Osteoblast (primary cell): ENCODE measurements around the gene CARD11. TPM values are rescaled to one million over a fixed set of nuclear protein-coding genes. Genes with fewer than 3 reads are reported as not detected.

Experiments
- DNase-seq: peaks from one replicate; pipeline ENCODE4 v3.0.0; 2011; ENCODE audit warnings: low spot score, mixed read lengths; ENCODE audit not compliant: insufficient read length; ENCODE audit errors: missing footprints
- H2AFZ ChIP-seq: 2 replicates; pipeline ENCODE4 v1.6.0; 2011; ENCODE audit warnings: mild to moderate bottlenecking, low read length
- H3K27ac ChIP-seq: 2 replicates; pipeline ENCODE4 v1.5.1; 2011; ENCODE audit warnings: mild to moderate bottlenecking, low read depth, low read length, moderate library complexity
- H3K27me3 ChIP-seq: 2 replicates; pipeline ENCODE4 v1.6.0; 2012; ENCODE audit warnings: mild to moderate bottlenecking, control low read depth, inconsistent platforms, low read length, moderate library complexity; ENCODE audit not compliant: insufficient read depth
- H3K36me3 ChIP-seq: 2 replicates; pipeline ENCODE4 v1.5.1; 2011; ENCODE audit warnings: mild to moderate bottlenecking, low read length, control low read depth, moderate library complexity; ENCODE audit not compliant: insufficient read depth
- H3K4me1 ChIP-seq: 2 replicates; pipeline ENCODE4 v1.5.1; 2011; ENCODE audit warnings: mild to moderate bottlenecking, low read length, control low read depth, moderate library complexity; ENCODE audit not compliant: insufficient read depth
- H3K4me2 ChIP-seq: 2 replicates; pipeline ENCODE4 v1.6.0; 2011; ENCODE audit warnings: mild to moderate bottlenecking, low read length; ENCODE audit not compliant: insufficient read depth
- H3K4me3 ChIP-seq: fragments of 200-600 bp; sonication (generic); 3 replicates; pipeline ENCODE4 v1.5.1; 2012; ENCODE audit warnings: mild to moderate bottlenecking, low read length, inconsistent platforms; ENCODE audit not compliant: insufficient read depth
- H3K79me2 ChIP-seq: 2 replicates; pipeline ENCODE4 v1.6.0; 2012; ENCODE audit warnings: mild to moderate bottlenecking, low read length, control low read depth, inconsistent platforms; ENCODE audit not compliant: insufficient read depth
- H3K9me3 ChIP-seq: 2 replicates; pipeline ENCODE4 v1.5.1; 2011; ENCODE audit warnings: low read depth, low read length, control low read depth
- H4K20me1 ChIP-seq: 2 replicates; pipeline ENCODE4 v1.6.0; 2012; ENCODE audit warnings: mild to moderate bottlenecking, low read length, control low read depth; ENCODE audit not compliant: insufficient read depth
- CTCF ChIP-seq: IDR thresholded peaks from 2 replicates; pipeline ENCODE4 v1.5.1; 2011; ENCODE audit warnings: mild to moderate bottlenecking, low read depth, low read length, moderate library complexity; ENCODE audit errors: extremely low read depth
- total RNA-seq: library from RNA; depleted of rRNA; stranded (reverse); fragments of >200 nt; gene quantifications from 2 replicates; pipeline ENCODE4 v1.2.3, GENCODE V29; 2012

CARD11 gene
- total RNA-seq, 1 donor = not detected

GRCh38 chr7:3080106-3080505 lies 36.4 kb upstream of the CARD11 start:
- H3K4me3 ChIP-seq = no peak overlapping the region
- H3K36me3 ChIP-seq = no peaks in the 10 kb centered on the region
- no peak for DNase-seq
- H3K9me3 ChIP-seq = no peaks in the 10 kb centered on the region
- no peak overlapping the region for H2AFZ ChIP-seq
- no peak overlapping the region for H3K4me2 ChIP-seq
- H3K27me3 ChIP-seq = no peaks in the 10 kb centered on the region
- TF ChIP-seq CTCF = no peak
- H3K79me2 ChIP-seq = no peaks in the 10 kb centered on the region
- no peaks in the 10 kb centered on the region for H4K20me1 ChIP-seq
- no peaks in the 10 kb centered on the region for H3K4me1 ChIP-seq
- H3K27ac ChIP-seq = no peak overlapping the region

- no peaks in the 10 kb centered on the region for H4K20me1 ChIP-seq
- H3K4me3 ChIP-seq = no peak overlapping the region
- no peaks in the 10 kb centered on the region for H3K79me2 ChIP-seq
- H3K27me3 ChIP-seq = no peaks in the 10 kb centered on the region
- no peaks in the 10 kb centered on the region for H3K4me1 ChIP-seq
- no peak overlapping the region for H3K4me2 ChIP-seq
- H3K9me3 ChIP-seq = no peaks in the 10 kb centered on the region
- no peak overlapping the region for H3K27ac ChIP-seq
- no peak for DNase-seq
- no peak for TF ChIP-seq CTCF
- H2AFZ ChIP-seq = no peak overlapping the region
- H3K36me3 ChIP-seq = no peaks in the 10 kb centered on the region
Measured at GRCh38 chr7:3078514-3078913, 34.8 kb upstream of the CARD11 start.

GRCh38 chr7:3076700-3077099 lies 33.0 kb upstream of the CARD11 start:
- Histone ChIP-seq H3K4me2 (no peak overlapping the region), H3K9me3 (no peaks in the 10 kb centered on the region), H2AFZ (no peak overlapping the region), H3K4me1 (no peaks in the 10 kb centered on the region), H3K27ac (no peak overlapping the region), H3K36me3 (no peaks in the 10 kb centered on the region), H3K79me2 (no peaks in the 10 kb centered on the region), H3K4me3 (no peak overlapping the region), H3K27me3 (no peaks in the 10 kb centered on the region), H4K20me1 (no peaks in the 10 kb centered on the region)
- no peak for DNase-seq
- TF ChIP-seq CTCF = no peak

GRCh38 chr7:3076163-3076562 lies 32.5 kb upstream of the CARD11 start:
- no peaks in the 10 kb centered on the region for H3K36me3 ChIP-seq
- H3K27me3 ChIP-seq = no peaks in the 10 kb centered on the region
- DNase-seq = no peak
- H3K4me3 ChIP-seq = no peak overlapping the region
- H3K79me2 ChIP-seq = no peaks in the 10 kb centered on the region
- TF ChIP-seq CTCF = no peak
- H2AFZ ChIP-seq = no peak overlapping the region
- H3K4me1 ChIP-seq = no peaks in the 10 kb centered on the region
- no peaks in the 10 kb centered on the region for H3K9me3 ChIP-seq
- no peaks in the 10 kb centered on the region for H4K20me1 ChIP-seq
- H3K27ac ChIP-seq = no peak overlapping the region
- no peak overlapping the region for H3K4me2 ChIP-seq
